Esophagus squamous epithelium (tissue), 4 donors: ENCODE data around the gene TAOK2.

Experiments
- POLR2A ChIP-seq, 4 donors: fragments of 450-650 bp; IDR thresholded peaks; one replicate each; pipeline ENCODE4 v1.6.1; 2017; ENCODE audit warnings: antibody characterized with exemption in 4 of 4, mild to moderate bottlenecking in 4 of 4, moderate library complexity in 3 of 4
- TF ChIP-seq, protein P1 (sequence below), 6 experiments: fragments of 450-650 bp in 4 of 6; fragments of 200-600 bp in 2 of 6; sonication (generic) in 2 of 6; IDR thresholded peaks; one replicate each; pipeline ENCODE4 v1.5.1; 2016 to 2019; ENCODE audit warnings: antibody characterized with exemption in 6 of 6, mild to moderate bottlenecking in 4 of 6, moderate library complexity in 4 of 6

DNA sequence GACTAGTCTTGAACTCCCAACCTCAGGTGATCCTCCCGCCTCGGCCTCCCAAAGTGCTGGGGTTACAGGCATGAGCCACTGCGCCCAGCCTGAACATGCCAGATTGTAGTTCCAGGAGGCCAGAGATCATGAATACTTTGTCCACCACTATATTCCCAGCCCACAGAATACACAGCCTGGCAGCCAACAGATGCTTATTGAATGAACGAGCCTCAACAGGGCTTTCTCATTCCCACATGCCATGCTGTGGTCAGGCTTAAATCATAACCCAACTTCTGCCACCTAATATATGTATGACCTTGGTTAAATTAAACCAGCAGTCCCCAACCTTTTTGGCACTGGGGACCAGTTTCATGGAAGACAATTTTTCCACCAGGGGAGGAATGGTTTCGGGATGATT lies 14.9 kb upstream of the TAOK2 start:
- TF ChIP-seq POLR2A (IDR thresholded peaks at IDR 0.05), result no peak
- TF ChIP-seq, protein P1, sequence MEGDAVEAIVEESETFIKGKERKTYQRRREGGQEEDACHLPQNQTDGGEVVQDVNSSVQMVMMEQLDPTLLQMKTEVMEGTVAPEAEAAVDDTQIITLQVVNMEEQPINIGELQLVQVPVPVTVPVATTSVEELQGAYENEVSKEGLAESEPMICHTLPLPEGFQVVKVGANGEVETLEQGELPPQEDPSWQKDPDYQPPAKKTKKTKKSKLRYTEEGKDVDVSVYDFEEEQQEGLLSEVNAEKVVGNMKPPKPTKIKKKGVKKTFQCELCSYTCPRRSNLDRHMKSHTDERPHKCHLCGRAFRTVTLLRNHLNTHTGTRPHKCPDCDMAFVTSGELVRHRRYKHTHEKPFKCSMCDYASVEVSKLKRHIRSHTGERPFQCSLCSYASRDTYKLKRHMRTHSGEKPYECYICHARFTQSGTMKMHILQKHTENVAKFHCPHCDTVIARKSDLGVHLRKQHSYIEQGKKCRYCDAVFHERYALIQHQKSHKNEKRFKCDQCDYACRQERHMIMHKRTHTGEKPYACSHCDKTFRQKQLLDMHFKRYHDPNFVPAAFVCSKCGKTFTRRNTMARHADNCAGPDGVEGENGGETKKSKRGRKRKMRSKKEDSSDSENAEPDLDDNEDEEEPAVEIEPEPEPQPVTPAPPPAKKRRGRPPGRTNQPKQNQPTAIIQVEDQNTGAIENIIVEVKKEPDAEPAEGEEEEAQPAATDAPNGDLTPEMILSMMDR (IDR thresholded peaks at IDR 0.05), result no peak
